Activated CD4-positive, alpha-beta T cell treated with anti-CD3 and anti-CD28 coated beads, Interleukin-2, amount 10 ng/mL, durations not matched to agents 24 days and 14 days (primary cell): Measurements from ENCODE around the gene TH. TPM values are rescaled to one million over a fixed set of nuclear protein-coding genes. Genes with fewer than 3 reads are reported as not detected.
"Not testable (repeated sequence)": the region's sequence is repeated elsewhere in the genome, so short reads cannot be mapped to it uniquely, and the experiment has no call there.

ENCODE experiments used
- DNase-seq: peaks from one replicate; pipeline ENCODE4 v3.0.0; 2022
- H3K27ac Mint-ChIP-seq: one replicate; pipeline ENCODE4 v1.8.0; 2022; ENCODE audit warnings: mild to moderate bottlenecking, mixed read lengths
- H3K27me3 Mint-ChIP-seq: one replicate; pipeline ENCODE4 v1.8.0; 2022; ENCODE audit warnings: mixed read lengths
- H3K36me3 Mint-ChIP-seq: one replicate; pipeline ENCODE4 v1.8.0; 2022; ENCODE audit warnings: low read depth, mild to moderate bottlenecking, mixed read lengths
- H3K4me1 Mint-ChIP-seq: one replicate; pipeline ENCODE4 v1.8.0; 2021; ENCODE audit warnings: mixed read lengths
- H3K4me3 Mint-ChIP-seq: one replicate; pipeline ENCODE4 v1.8.0; 2022; ENCODE audit warnings: mild to moderate bottlenecking, moderate library complexity, mixed read lengths
- H3K9me3 Mint-ChIP-seq: one replicate; pipeline ENCODE4 v1.8.0; 2021; ENCODE audit warnings: mixed read lengths
- intact Hi-C: fragments of 100-400 bp; cut with micrococcal nuclease; formaldehyde crosslinking; loops from one replicate; pipeline ENCODE4 v1.15.1; 2023
- total RNA-seq: library from RNA; stranded (reverse); gene quantifications from 2 replicates; pipeline ENCODE4 v1.2.3, GENCODE V29; 2022

TH gene
- total RNA-seq, 1 donor from 2014 or later: not detected

- Mint-ChIP-seq H3K4me1 (no peaks in the 10 kb centered on the region), H3K27me3 (peaks cover 19% of the 10 kb centered on the region), H3K4me3 (no peak overlapping the region), H3K36me3 (no peaks in the 10 kb centered on the region), H3K27ac (no peak overlapping the region), H3K9me3 (peaks cover 14% of the 10 kb centered on the region)
- intact Hi-C loops: no loop called here
- no peak for DNase-seq
Observed at GRCh38 chr11:2128511-2129307, 42.9 kb downstream of the TH start.

- intact Hi-C loops: no loop called here
- Mint-ChIP-seq H3K27ac (no peak overlapping the region), H3K36me3 (no peaks in the 10 kb centered on the region), H3K4me1 (no peaks in the 10 kb centered on the region), H3K9me3 (peaks cover 14% of the 10 kb centered on the region), H3K4me3 (no peak overlapping the region), H3K27me3 (peaks cover 14% of the 10 kb centered on the region)
- no peak for DNase-seq
Observed at GRCh38 chr11:2128130-2128510, 43.5 kb downstream of the TH start.

- H3K9me3 Mint-ChIP-seq: peaks cover 14% of the 10 kb centered on the region
- H3K27ac Mint-ChIP-seq: no peak overlapping the region
- no peak overlapping the region for H3K4me3 Mint-ChIP-seq
- H3K36me3 Mint-ChIP-seq: no peaks in the 10 kb centered on the region
- H3K27me3 Mint-ChIP-seq: peaks cover 13% of the 10 kb centered on the region
- intact Hi-C loops: no loop called here
- no peaks in the 10 kb centered on the region for H3K4me1 Mint-ChIP-seq
- DNase-seq: no peak
Observed at GRCh38 chr11:2127482-2128129, 44.0 kb downstream of the TH start.

GRCh38 chr11:2126520-2127085, 45.0 kb downstream of the TH start:
- Mint-ChIP-seq H3K27ac (peak overlapping the region; percentile 58), H3K4me1 (no peaks in the 10 kb centered on the region), H3K9me3 (peaks cover 14% of the 10 kb centered on the region), H3K36me3 (no peaks in the 10 kb centered on the region), H3K4me3 (no peak overlapping the region), H3K27me3 (peaks cover 6% of the 10 kb centered on the region)
- intact Hi-C loops: no loop called here
- no peak for DNase-seq

GRCh38 chr11:2124736-2125484, 46.7 kb downstream of the TH start:
- H3K36me3 Mint-ChIP-seq, H3K4me1 Mint-ChIP-seq, intact Hi-C loops, H3K9me3 Mint-ChIP-seq, H3K27me3 Mint-ChIP-seq, H3K4me3 Mint-ChIP-seq, DNase-seq: not testable (repeated sequence)
- H3K27ac Mint-ChIP-seq: peak overlapping the region; percentile 76

- Mint-ChIP-seq H3K9me3 (peaks cover 8% of the 10 kb centered on the region), H3K36me3 (no peaks in the 10 kb centered on the region), H3K27me3 (peaks cover 3% of the 10 kb centered on the region)
Observed at GRCh38 chr11:2123628-2123960, 48.0 kb downstream of the TH start.

GRCh38 chr11:2122907-2123627, 48.5 kb downstream of the TH start:
- DNase-seq: no peak
- no peak overlapping the region for H3K27ac Mint-ChIP-seq
- no peaks in the 10 kb centered on the region for H3K4me1 Mint-ChIP-seq
- H3K4me3 Mint-ChIP-seq: no peak overlapping the region
- no peaks in the 10 kb centered on the region for H3K36me3 Mint-ChIP-seq
- peaks cover 8% of the 10 kb centered on the region for H3K9me3 Mint-ChIP-seq
- H3K27me3 Mint-ChIP-seq: peaks cover 7% of the 10 kb centered on the region
- intact Hi-C loops: no loop called here

More at GRCh38 chr11:2123628-2123960, 48.0 kb downstream of the TH start:
- intact Hi-C loops: no loop called here
- Mint-ChIP-seq H3K27ac (no peak overlapping the region), H3K4me3 (no peak overlapping the region), H3K4me1 (no peaks in the 10 kb centered on the region)
- no peak for DNase-seq

GRCh38 chr11:2122222-2122906, 49.3 kb downstream of the TH start:
- Mint-ChIP-seq H3K27me3 (peaks cover 9% of the 10 kb centered on the region), H3K4me1 (no peaks in the 10 kb centered on the region), H3K9me3 (peaks cover 8% of the 10 kb centered on the region), H3K27ac (no peak overlapping the region), H3K4me3 (no peak overlapping the region), H3K36me3 (no peaks in the 10 kb centered on the region)
- DNase-seq: no peak
- intact Hi-C loops: no loop called here

GRCh38 chr11:2121227-2122130, 50.1 kb downstream of the TH start:
- peaks cover 9% of the 10 kb centered on the region for H3K27me3 Mint-ChIP-seq
- H3K36me3 Mint-ChIP-seq: no peaks in the 10 kb centered on the region
- H3K9me3 Mint-ChIP-seq: peaks cover 8% of the 10 kb centered on the region
- H3K27ac Mint-ChIP-seq: no peak overlapping the region
- DNase-seq: no peak
- no peak overlapping the region for H3K4me3 Mint-ChIP-seq
- H3K4me1 Mint-ChIP-seq: no peaks in the 10 kb centered on the region
- intact Hi-C loops: no loop called here

GRCh38 chr11:2120359-2121100, 51.1 kb downstream of the TH start:
- Mint-ChIP-seq H3K9me3 (peaks cover 7% of the 10 kb centered on the region), H3K27ac (no peak overlapping the region), H3K27me3 (peaks cover 13% of the 10 kb centered on the region), H3K4me3 (no peak overlapping the region), H3K4me1 (no peaks in the 10 kb centered on the region), H3K36me3 (no peaks in the 10 kb centered on the region)
- DNase-seq: no peak
- intact Hi-C loops: no loop called here

- intact Hi-C loops: no loop called here
Observed at GRCh38 chr11:2118677-2119076, 52.9 kb downstream of the TH start.

GRCh38 chr11:2116680-2117079, 54.9 kb downstream of the TH start:
- Mint-ChIP-seq H3K36me3 (no peaks in the 10 kb centered on the region), H3K9me3 (no peaks in the 10 kb centered on the region), H3K27me3 (peaks cover 13% of the 10 kb centered on the region), H3K4me1 (no peaks in the 10 kb centered on the region), H3K27ac (no peak overlapping the region), H3K4me3 (no peak overlapping the region)
- intact Hi-C loops: no loop called here
- DNase-seq: no peak

More at GRCh38 chr11:2118677-2119076, 52.9 kb downstream of the TH start:
- Mint-ChIP-seq H3K4me3 (no peak overlapping the region), H3K9me3 (no peaks in the 10 kb centered on the region), H3K27ac (no peak overlapping the region), H3K4me1 (no peaks in the 10 kb centered on the region), H3K27me3 (peaks cover 13% of the 10 kb centered on the region), H3K36me3 (no peaks in the 10 kb centered on the region)
- no peak for DNase-seq
